Kasumi-1 (cell line): ENCODE measurements around the gene ADAMTSL5.
"Not testable (repeated sequence)": the region's sequence is repeated elsewhere in the genome, so short reads cannot be mapped to it uniquely, and the experiment has no call there.

Source experiments
- DNase-seq, 2 experiments: peaks; one replicate each; lab custom pipeline; 2025; lab: John Stamatoyannopoulos, UW

The ADAMTSL5 gene

GRCh38 chr19:1511318-1512317 lies 1.2 kb downstream of the ADAMTSL5 start:
- DNase-seq = no peak

GRCh38 chr19:1510807-1511206 lies 2.0 kb downstream of the ADAMTSL5 start:
- no peak for DNase-seq

GRCh38 chr19:1510442-1510806 lies 2.4 kb downstream of the ADAMTSL5 start:
- DNase-seq = no peak

GRCh38 chr19:1509602-1510441 lies 3.0 kb downstream of the ADAMTSL5 start:
- DNase-seq = no peak

- no peak for DNase-seq
Measured at GRCh38 chr19:1508507-1508856, 4.3 kb downstream of the ADAMTSL5 start.

GRCh38 chr19:1507763-1508506 lies 4.9 kb downstream of the ADAMTSL5 start:
- peak; percentile 86 to 90 for DNase-seq

- DNase-seq = no peak
Measured at GRCh38 chr19:1507192-1507660, 5.6 kb downstream of the ADAMTSL5 start.

GRCh38 chr19:1505991-1506881 lies 6.6 kb downstream of the ADAMTSL5 start:
- no peak for DNase-seq

GRCh38 chr19:1505012-1505411 lies 7.8 kb downstream of the ADAMTSL5 start:
- DNase-seq = no peak

- no peak for DNase-seq
Measured at GRCh38 chr19:1503925-1504773, 8.7 kb downstream of the ADAMTSL5 start.

GRCh38 chr19:1503089-1503924 lies 9.5 kb downstream of the ADAMTSL5 start:
- DNase-seq = peak in 1 of 2 experiments; percentile 35

- no peak for DNase-seq
Measured at GRCh38 chr19:1502433-1503088, 10.3 kb downstream of the ADAMTSL5 start.

- DNase-seq = no peak
Measured at GRCh38 chr19:1501200-1501595, 11.6 kb downstream of the ADAMTSL5 start.

GRCh38 chr19:1499231-1499630 lies 13.6 kb downstream of the ADAMTSL5 start:
- DNase-seq = not testable (repeated sequence)

GRCh38 chr19:1497578-1498235 lies 15.1 kb downstream of the ADAMTSL5 start:
- DNase-seq = no peak

- no peak for DNase-seq
Measured at GRCh38 chr19:1496714-1497577, 15.9 kb downstream of the ADAMTSL5 start.
